Motor neuron (in vitro differentiated cells): ENCODE measurements around the gene JPH3. TPM values are rescaled to one million over a fixed set of nuclear protein-coding genes. Genes with fewer than 3 reads are reported as not detected.
A peak's percentile ranks its signal among the peaks of the same experiment; 100 is the strongest.

Source experiments
- ATAC-seq, 8 experiments: fragments of 200-7000 bp; cut with Tn5 transposase; replicated peaks in 6 of 8; 2 replicates each; pipeline ENCODE4 v1.8.0; 2021; ENCODE audit warnings: mild to moderate bottlenecking in 8 of 8, moderate library complexity in 8 of 8
- H3K27ac ChIP-seq, 2 donors: fragments of 250-450 bp; sonication (Bioruptor Pico); 2 replicates each; pipeline ENCODE4 v1.9.0; 2021; ENCODE audit warnings: antibody characterized with exemption in 2 of 2, mild to moderate bottlenecking in 2 of 2, moderate library complexity in 1 of 2
- H3K4me1 ChIP-seq, 2 donors: fragments of 250-450 bp; sonication (Bioruptor Pico); replicated peaks in 1 of 2; 2 replicates each; pipeline ENCODE4 v1.6.1; 2021; ENCODE audit warnings: antibody characterized with exemption in 2 of 2, mild to moderate bottlenecking in 2 of 2, moderate library complexity in 1 of 2
- H3K4me3 ChIP-seq, 5 donors: fragments of 250-450 bp; sonication (Bioruptor Pico); 2 replicates each; pipeline ENCODE4 v1.9.0; 2021; ENCODE audit warnings: antibody characterized with exemption in 5 of 5, mild to moderate bottlenecking in 5 of 5, moderate library complexity in 4 of 5
- WGBS, 10 experiments: fragments of 450-650 bp; shearing (Covaris generic); methylation state at CpG; one replicate each; pipeline ENCODE4 v1.0.0; 2022; 5-methylcytosine and 5-hydroxymethylcytosine counted together
- in situ Hi-C, 9 experiments: fragments of 400-800 bp; cut with MboI; loops; one replicate each; pipeline ENCODE4 v1.15.0; 2021; ENCODE audit warnings: low sequenced_read_pairs in 9 of 9, low pct_unique_long_range_greater_than_20kb in 2 of 9; ENCODE audit not compliant: unreplicated experiment in 9 of 9
- total RNA-seq, 8 experiments: library from RNA; unstranded; fragments of 300-600 nt; gene quantifications; 2 replicates each; pipeline versions ENCODE4 v1.2.3 to v1.2.4, GENCODE V29; 2022

JPH3 gene
- total RNA-seq, 8 experiments from 2014 or later, result 0.51 to 23.5 (median 12.8) TPM

DNA sequence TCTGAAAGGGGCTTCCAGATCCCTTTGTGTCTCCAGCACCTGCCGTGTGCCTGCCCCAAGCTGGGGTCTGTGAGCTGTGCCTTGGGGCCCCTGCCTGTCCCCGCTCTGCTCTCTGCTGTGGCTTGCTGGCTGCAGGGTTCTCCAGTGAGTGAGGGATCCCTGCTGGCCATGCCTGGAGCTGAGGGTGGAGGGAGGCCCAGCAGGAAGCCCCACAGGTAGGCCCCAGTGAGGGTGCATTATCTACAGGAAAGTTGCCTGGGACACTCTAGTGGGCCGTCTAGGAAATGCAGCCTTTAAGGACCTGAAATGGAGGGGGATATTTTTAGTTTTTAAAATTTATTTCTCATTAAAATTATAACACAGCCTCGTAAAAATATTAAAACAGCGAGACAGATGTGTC lies 50.9 kb downstream of the JPH3 start:
- no peaks in the 10 kb centered on the region for H3K4me1 ChIP-seq
- H3K27ac ChIP-seq, result no peak overlapping the region
- ATAC-seq, result peak in 5 of 8 experiments; percentile 12 to 63 (median 28)
- in situ Hi-C loops, result no loop called here
- no peak overlapping the region for H3K4me3 ChIP-seq
- WGBS, 10 experiments, result 0 to 100% (median 70%) methylated on average over 1 to 3 of the region's 5 CpGs; no CpG with 5 or more reads in 2 of the 10 experiments

DNA sequence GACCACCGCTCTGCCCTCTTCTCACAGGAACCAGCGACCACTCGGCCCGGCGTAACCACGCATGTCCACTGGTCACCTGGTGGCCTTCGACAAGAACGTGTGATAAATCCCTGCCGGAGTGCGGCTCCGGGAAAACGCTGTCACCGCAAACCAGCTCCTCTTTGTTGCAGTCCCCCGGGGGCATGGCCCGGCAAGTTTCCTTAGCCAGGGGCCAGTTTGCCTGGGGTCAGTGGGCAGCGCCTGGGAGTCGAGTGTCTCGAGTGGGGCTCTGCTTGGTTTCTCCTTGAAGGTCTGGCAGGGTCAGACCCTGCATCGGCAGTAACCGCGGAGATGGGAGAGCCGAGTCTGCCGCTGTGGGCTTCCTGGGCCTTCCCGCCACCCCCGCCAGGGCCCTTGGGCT lies 52.5 kb downstream of the JPH3 start:
- Histone ChIP-seq H3K27ac (no peak overlapping the region), H3K4me3 (no peak overlapping the region), H3K4me1 (no peaks in the 10 kb centered on the region)
- WGBS, 10 experiments, result 76 to 94% (median 80%) methylated on average over 1 to 19 of the region's 25 CpGs; no CpG with 5 or more reads in 5 of the 10 experiments
- no peak for ATAC-seq
- in situ Hi-C loops, result no loop called here

- no peak overlapping the region for H3K4me3 ChIP-seq
- H3K27ac ChIP-seq, result no peak overlapping the region
- ATAC-seq, result peak in 2 of 8 experiments; percentile 76 to 85
- H3K4me1 ChIP-seq, result no peaks in the 10 kb centered on the region
- in situ Hi-C loops, result no loop called here
- 0 to 73% (median 0%) methylated on average over 1 to 6 of the region's 14 CpGs; no CpG with 5 or more reads in 5 of the 10 experiments for WGBS, 10 experiments
Measured at GRCh38 chr16:87656328-87656727, 54.0 kb downstream of the JPH3 start.

GRCh38 chr16:87657621-87658192 lies 55.4 kb downstream of the JPH3 start:
- ATAC-seq, result peak in 2 of 8 experiments; percentile 19 to 78
- H3K27ac ChIP-seq, result no peak overlapping the region
- in situ Hi-C loops, result no loop called here
- 0 to 100% (median 51%) methylated on average over 1 to 3 of the region's 7 CpGs; no CpG with 5 or more reads in 2 of the 10 experiments for WGBS, 10 experiments
- no peaks in the 10 kb centered on the region for H3K4me1 ChIP-seq
- no peak overlapping the region for H3K4me3 ChIP-seq

DNA sequence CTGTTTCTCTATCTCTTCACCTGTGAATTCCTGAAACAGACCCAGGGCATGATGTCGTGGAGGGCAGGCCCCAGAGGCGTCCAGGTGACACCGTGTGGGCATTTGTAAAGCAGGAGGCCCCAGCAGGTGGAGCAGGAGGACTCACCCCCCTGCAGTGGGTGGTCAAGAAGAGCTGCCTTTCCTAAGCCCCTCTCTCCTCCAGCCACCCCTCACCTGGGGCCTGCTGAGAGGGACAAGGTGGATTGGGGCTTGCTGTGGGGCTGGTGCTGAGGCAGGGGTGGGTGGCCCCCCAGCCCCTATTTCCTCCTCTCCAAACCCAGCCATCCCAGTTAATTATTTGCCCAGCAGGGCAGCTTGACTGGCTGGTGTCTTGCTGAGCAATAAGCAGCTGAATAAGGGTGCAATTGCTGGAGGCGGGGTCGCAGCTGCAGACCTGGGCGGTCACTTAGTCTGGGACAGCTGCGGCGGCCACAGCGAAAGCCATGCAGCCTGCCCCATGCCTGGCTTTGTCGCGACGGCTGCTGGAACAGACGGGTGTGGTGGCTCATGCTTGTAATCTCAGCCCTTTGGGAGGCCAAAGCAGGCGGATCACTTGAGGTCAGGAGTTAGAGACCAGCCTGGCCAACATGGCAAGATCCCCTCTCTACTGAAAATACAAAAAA lies 56.4 kb downstream of the JPH3 start:
- Histone ChIP-seq H3K4me3 (no peak overlapping the region), H3K4me1 (no peaks in the 10 kb centered on the region), H3K27ac (no peak overlapping the region)
- no peak for ATAC-seq
- in situ Hi-C loops, result no loop called here
- WGBS, 10 experiments, result 0 to 40% (median 9%) methylated on average over 1 to 6 of the region's 14 CpGs; no CpG with 5 or more reads in 1 of the 10 experiments

GRCh38 chr16:87661561-87661960 lies 59.3 kb downstream of the JPH3 start:
- ATAC-seq, result peak in 6 of 8 experiments; percentile 53 to 87 (median 70)
- 0 to 39% (median 22%) methylated on average over 1 to 5 of the region's 16 CpGs; no CpG with 5 or more reads in 4 of the 10 experiments for WGBS, 10 experiments
- Histone ChIP-seq H3K4me3 (no peak overlapping the region), H3K27ac (no peak overlapping the region), H3K4me1 (peaks cover 0 to 2% of the 10 kb centered on the region in 2 donors)
- in situ Hi-C loops, result no loop called here

GRCh38 chr16:87662254-87663204 lies 60.2 kb downstream of the JPH3 start:
- Histone ChIP-seq H3K27ac (no peak overlapping the region), H3K4me1 (peaks cover 0 to 2% of the 10 kb centered on the region in 2 donors), H3K4me3 (no peak overlapping the region)
- 20 to 100% (median 85%) methylated on average over 2 to 11 of the region's 25 CpGs; no CpG with 5 or more reads in 3 of the 10 experiments for WGBS, 10 experiments
- no peak for ATAC-seq
- in situ Hi-C loops, result no loop called here

DNA sequence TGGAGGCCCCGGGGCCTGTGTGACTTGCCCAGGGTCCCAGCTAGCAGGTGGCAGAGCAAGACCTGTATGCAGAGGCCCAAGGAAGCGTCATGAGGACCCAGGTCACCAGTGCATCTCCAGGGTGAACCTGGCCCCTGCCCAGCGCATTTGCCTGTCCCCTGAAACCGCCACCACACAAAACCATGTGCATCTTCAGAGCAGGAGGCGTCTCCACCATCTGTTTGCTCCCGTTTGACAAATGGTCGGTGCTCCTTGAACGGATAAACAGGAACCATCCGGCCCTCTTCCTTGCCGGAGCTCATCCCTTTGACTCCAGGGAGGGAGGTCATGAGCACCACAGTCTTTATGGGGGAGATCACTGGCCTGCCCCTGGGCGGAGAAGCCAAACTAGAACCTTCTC lies 62.5 kb downstream of the JPH3 start:
- ATAC-seq, result no peak
- Histone ChIP-seq H3K27ac (no peak overlapping the region), H3K4me3 (no peak overlapping the region), H3K4me1 (peaks cover 0 to 2% of the 10 kb centered on the region in 2 donors)
- in situ Hi-C loops, result no loop called here
- 66 to 79% (median 76%) methylated on average over 3 to 7 of the region's 11 CpGs; no CpG with 5 or more reads in 7 of the 10 experiments for WGBS, 10 experiments

- Histone ChIP-seq H3K4me3 (no peak overlapping the region), H3K27ac (no peak overlapping the region), H3K4me1 (peaks cover 0 to 2% of the 10 kb centered on the region in 2 donors)
- in situ Hi-C loops, result no loop called here
- 44 to 100% (median 83%) methylated on average over 1 to 3 of the region's 15 CpGs; no CpG with 5 or more reads in 6 of the 10 experiments for WGBS, 10 experiments
- no peak for ATAC-seq
Measured at GRCh38 chr16:87665193-87665592, 62.9 kb downstream of the JPH3 start.

DNA sequence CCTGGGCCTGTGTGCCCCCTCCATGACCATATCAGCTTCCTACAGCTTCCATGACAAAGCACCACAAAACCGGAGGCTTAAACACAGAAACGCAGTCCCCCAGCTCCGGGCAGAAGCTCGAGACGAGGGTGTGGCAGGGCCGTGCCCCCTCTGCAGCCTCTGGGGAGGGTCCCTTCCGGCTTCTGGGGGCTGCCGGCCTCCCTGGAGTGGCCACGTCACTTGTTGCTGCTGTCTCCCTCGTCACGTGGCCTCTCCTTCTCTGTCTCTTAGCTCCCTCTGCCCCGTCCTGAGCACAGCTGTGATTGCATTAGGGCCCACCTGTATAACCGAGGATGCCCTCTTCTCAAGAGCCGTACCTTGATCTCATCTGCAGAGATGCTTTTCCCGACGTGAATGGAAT lies 64.6 kb downstream of the JPH3 start:
- peaks cover 0 to 2% of the 10 kb centered on the region in 2 donors for H3K4me1 ChIP-seq
- 15 to 74% (median 50%) methylated on average over 2 to 12 of the region's 16 CpGs; no CpG with 5 or more reads in 5 of the 10 experiments for WGBS, 10 experiments
- in situ Hi-C loops, result no loop called here
- ATAC-seq, result no peak
- H3K4me3 ChIP-seq, result no peak overlapping the region
- no peak overlapping the region for H3K27ac ChIP-seq

GRCh38 chr16:87667443-87667842 lies 65.1 kb downstream of the JPH3 start:
- Histone ChIP-seq H3K27ac (no peak overlapping the region), H3K4me1 (peaks cover 0 to 2% of the 10 kb centered on the region in 2 donors), H3K4me3 (no peak overlapping the region)
- 10 to 79% (median 35%) methylated on average over 1 to 5 of the region's 7 CpGs; no CpG with 5 or more reads in 6 of the 10 experiments for WGBS, 10 experiments
- ATAC-seq, result no peak
- in situ Hi-C loops, result no loop called here

DNA sequence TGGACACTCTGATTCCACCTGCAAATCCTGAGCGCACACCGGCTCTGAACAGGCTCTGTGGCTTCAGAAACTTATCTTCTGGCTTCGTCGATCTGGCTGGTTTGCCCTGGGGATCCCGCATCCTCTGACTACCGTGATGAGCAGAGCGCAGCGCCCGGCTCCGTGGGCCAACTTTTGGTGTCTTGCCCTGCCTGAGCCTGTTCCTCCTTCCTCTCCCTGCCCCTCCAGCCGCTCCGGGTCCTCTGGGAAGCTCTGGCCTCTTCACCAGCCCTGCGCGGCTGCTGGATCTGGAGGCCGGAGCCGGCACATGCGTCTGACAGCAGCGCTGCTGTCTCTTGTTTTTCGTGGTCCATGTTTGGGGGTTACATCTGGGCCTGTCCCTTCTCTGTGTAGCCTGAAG lies 65.6 kb downstream of the JPH3 start:
- ATAC-seq, result no peak
- WGBS, 10 experiments, result 54 to 100% (median 94%) methylated on average over 2 to 11 of the region's 19 CpGs; no CpG with 5 or more reads in 4 of the 10 experiments
- Histone ChIP-seq H3K27ac (no peak overlapping the region), H3K4me1 (peaks cover 0 to 2% of the 10 kb centered on the region in 2 donors), H3K4me3 (no peak overlapping the region)
- in situ Hi-C loops, result no loop called here

GRCh38 chr16:87669672-87670071 lies 67.4 kb downstream of the JPH3 start:
- WGBS, 10 experiments, result 40 to 67% methylated on average over 1 to 3 of the region's 21 CpGs; no CpG with 5 or more reads in 8 of the 10 experiments
- Histone ChIP-seq H3K4me3 (no peak overlapping the region), H3K4me1 (peaks cover 0 to 2% of the 10 kb centered on the region in 2 donors), H3K27ac (no peak overlapping the region)
- no peak for ATAC-seq
- in situ Hi-C loops, result no loop called here
